HCT116 (cell line): ENCODE data around the gene DPP9. TPM values are rescaled to one million over a fixed set of nuclear protein-coding genes. Genes with fewer than 3 reads are reported as not detected.

Experiments used
- ATAC-seq: fragments of 200-7000 bp; cut with Tn5 transposase; 2 replicates; pipeline ENCODE4 v1.9.1; 2020; ENCODE audit warnings: mild to moderate bottlenecking, moderate library complexity
- BruUV-seq: library from RNA; stranded (reverse); fragments of 400-500 nt; replicated peaks from 2 replicates; lab custom pipeline; 2021; lab: Mats Ljungman, UMichigan
- CTCF ChIA-PET: fragments of 300-600 bp; sonication (Branson Sonifier 250); formaldehyde crosslinking; loops from one replicate; lab custom pipeline; 2021; ENCODE audit warnings: antibody characterized with exemption; lab: Charles Lee
- POLR2A ChIA-PET: fragments of 300-600, 350-600 bp; sonication (Branson Sonifier 250); formaldehyde crosslinking; loops from one replicate; lab custom pipeline; 2021; ENCODE audit warnings: antibody characterized with exemption; lab: Charles Lee
- RAD21 ChIA-PET, 2 experiments: fragments of 300-600 bp; sonication (Branson Sonifier 250); formaldehyde crosslinking; loops; one replicate each; lab custom pipeline; 2023; ENCODE audit warnings: low total read pairs in 2 of 2; ENCODE audit not compliant: uncharacterized antibody in 2 of 2, unreplicated experiment in 2 of 2, low non-redundant PET in 1 of 2; lab: Charles Lee
- DNase-seq: peaks from one replicate; pipeline ENCODE4 v3.0.0-alpha.2; 2010; ENCODE audit warnings: low read depth, low spot score
- H2AFZ ChIP-seq: fragments of 200-600 bp; shearing (Covaris generic), sonication (generic); 2 replicates; pipeline ENCODE4 v1.6.1; 2017; ENCODE audit warnings: low read depth, mixed run types, mixed read lengths, antibody characterized with exemption, low read length; ENCODE audit not compliant: poor library complexity, severe bottlenecking
- H3K27ac ChIP-seq: 2 replicates; pipeline ENCODE4 v1.5.1; 2012; ENCODE audit warnings: low read depth, low read length
- H3K27me3 ChIP-seq: fragments of 200-600 bp; sonication (generic); 2 replicates; pipeline ENCODE4 v1.6.1; 2016; ENCODE audit warnings: mixed run types, low read length, mixed read lengths; ENCODE audit not compliant: insufficient read depth
- H3K36me3 ChIP-seq, 2 experiments: fragments of 200-500 bp in 1 of 2; fragments of 200-600 bp in 1 of 2; sonication (Bioruptor generic) in 1 of 2; sonication (generic) in 1 of 2; 2 replicates each; pipeline versions ENCODE4 v1.5.1 to v1.6.1; 2014 to 2016; ENCODE audit warnings: low read length in 2 of 2, inconsistent platforms in 1 of 2, mixed read lengths in 1 of 2, mixed run types in 1 of 2; ENCODE audit not compliant: insufficient read depth in 2 of 2, control insufficient read depth in 1 of 2
- H3K4me1 ChIP-seq, 2 experiments: fragments of 200-600 bp in 1 of 2; sonication (generic) in 1 of 2; 2 replicates each; pipeline versions ENCODE4 v1.5.1 to v1.6.1; 2012 to 2017; ENCODE audit warnings: low read length in 2 of 2, inconsistent platforms in 1 of 2, mild to moderate bottlenecking in 1 of 2, mixed read lengths in 1 of 2, mixed run types in 1 of 2, moderate library complexity in 1 of 2; ENCODE audit not compliant: insufficient read depth in 2 of 2, control insufficient read depth in 1 of 2
- H3K4me2 ChIP-seq: fragments of 200-600 bp; sonication (generic); 2 replicates; pipeline ENCODE4 v1.6.1; 2017; ENCODE audit warnings: mixed run types, low read length, mixed read lengths
- H3K4me3 ChIP-seq, 2 experiments: fragments of 200-600 bp in 1 of 2; sonication (generic) in 1 of 2; replicated peaks in 1 of 2; 2 replicates each; pipeline ENCODE4 v1.5.1; 2011 to 2016; ENCODE audit warnings: low read length in 2 of 2, control low read depth in 1 of 2, low read depth in 1 of 2, mild to moderate bottlenecking in 1 of 2, mixed read lengths in 1 of 2, mixed run types in 1 of 2
- H3K79me2 ChIP-seq: fragments of 200-600 bp; sonication (generic); 2 replicates; pipeline ENCODE4 v1.6.1; 2017; ENCODE audit warnings: mild to moderate bottlenecking, mixed run types, low read length, moderate library complexity, mixed read lengths; ENCODE audit not compliant: insufficient read depth
- H3K9ac ChIP-seq: fragments of 200-600 bp; sonication (generic); 2 replicates; pipeline ENCODE4 v1.6.1; 2016; ENCODE audit warnings: low read length, mixed read lengths
- H3K9me2 ChIP-seq: fragments of 200-600 bp; sonication (generic), shearing (Covaris generic); 2 replicates; pipeline ENCODE4 v1.6.1; 2017; ENCODE audit warnings: mixed run types, mild to moderate bottlenecking, moderate library complexity; ENCODE audit not compliant: insufficient read depth
- H3K9me3 ChIP-seq, 2 experiments: fragments of 200-500 bp in 1 of 2; fragments of 200-600 bp in 1 of 2; sonication (Bioruptor generic) in 1 of 2; sonication (generic) in 1 of 2; 2 replicates each; pipeline ENCODE4 v1.6.1; 2014 to 2017; ENCODE audit warnings: low read length in 2 of 2, mixed read lengths in 2 of 2, inconsistent platforms in 1 of 2, low read depth in 1 of 2, mild to moderate bottlenecking in 1 of 2, mixed run types in 1 of 2, moderate library complexity in 1 of 2; ENCODE audit not compliant: control insufficient read depth in 1 of 2, insufficient read depth in 1 of 2
- H4K20me1 ChIP-seq: fragments of 200-600 bp; sonication (generic), shearing (Covaris generic); 2 replicates; pipeline ENCODE4 v1.6.1; 2017; ENCODE audit warnings: mixed run types, mild to moderate bottlenecking, moderate library complexity; ENCODE audit not compliant: insufficient read depth
- CEBPB ChIP-seq: IDR thresholded peaks from 2 replicates; pipeline ENCODE4 v1.6.1; 2012; ENCODE audit warnings: low read depth
- EGR1 ChIP-seq: IDR thresholded peaks from 2 replicates; pipeline ENCODE4 v1.6.1; 2012; ENCODE audit warnings: low read depth
- ELF1 ChIP-seq: IDR thresholded peaks from 2 replicates; pipeline ENCODE4 v1.6.1; 2012; ENCODE audit warnings: low read depth, borderline replicate concordance
- EZH2phosphoT487 ChIP-seq: fragments of 200-600 bp; IDR thresholded peaks from 2 replicates; pipeline ENCODE4 v1.6.1; 2018; ENCODE audit warnings: antibody characterized with exemption, borderline replicate concordance
- JUND ChIP-seq: IDR thresholded peaks from 2 replicates; pipeline ENCODE4 v1.6.1; 2012
- MAX ChIP-seq: IDR thresholded peaks from 2 replicates; pipeline ENCODE4 v1.6.1; 2012
- intact Hi-C: fragments of 100-400 bp; cut with micrococcal nuclease; formaldehyde crosslinking; loops from 2 replicates; pipeline ENCODE4 v1.10.0; 2022
- total RNA-seq: library from RNA; stranded (reverse); gene quantifications from one replicate; pipeline ENCODE4 v1.2.1, GENCODE V29; 2021; ENCODE audit not compliant: unreplicated experiment

The DPP9 gene
- total RNA-seq, 1 experiment from 2014 or later = 67.6 TPM

- ChIA-PET CTCF (no interaction called here), RAD21 (no interaction called here), POLR2A (no interaction called here)
- ATAC-seq (no peak), DNase-seq (no peak)
- H2AFZ ChIP-seq = no peak overlapping the region
- H3K4me3 ChIP-seq = no peak overlapping the region
- peaks cover 8 to 19% of the 10 kb centered on the region in 2 experiments for H3K4me1 ChIP-seq
- H3K27me3 ChIP-seq = no peaks in the 10 kb centered on the region
- no TSS peak for BruUV-seq
- peaks cover 9% of the 10 kb centered on the region; the same call in 1 of the 2 replicates for H3K79me2 ChIP-seq
- intact Hi-C loops = no loop called here
- H3K9ac ChIP-seq = no peak overlapping the region
- TF ChIP-seq JUND (no peak), MAX (no peak), CEBPB (no peak)
- H3K9me2 ChIP-seq = no peaks in the 10 kb centered on the region
- H3K9me3 ChIP-seq = no peaks in the 10 kb centered on the region
- no peaks in the 10 kb centered on the region for H4K20me1 ChIP-seq
- no peak overlapping the region for H3K27ac ChIP-seq
- H3K36me3 ChIP-seq = peaks cover 4 to 52% of the 10 kb centered on the region in 2 experiments
- H3K4me2 ChIP-seq = no peak overlapping the region
These were observed 30.6 kb downstream of the DPP9 start for GRCh38 chr19:4693078-4693350.

GRCh38 chr19:4692251-4693077 is 31.2 kb downstream of the DPP9 start:
- peaks cover 4 to 52% of the 10 kb centered on the region in 2 experiments for H3K36me3 ChIP-seq
- peaks cover 8 to 19% of the 10 kb centered on the region in 2 experiments for H3K4me1 ChIP-seq
- H4K20me1 ChIP-seq = no peaks in the 10 kb centered on the region
- no peak for ATAC-seq
- DNase-seq = no peak
- ChIA-PET CTCF (no interaction called here), RAD21 (no interaction called here)
- H3K79me2 ChIP-seq = peaks cover 9% of the 10 kb centered on the region; the same call in 1 of the 2 replicates
- no peaks in the 10 kb centered on the region for H3K9me3 ChIP-seq
- no peak overlapping the region for H3K4me3 ChIP-seq
- no peak overlapping the region for H3K27ac ChIP-seq
- H3K9ac ChIP-seq = no peak overlapping the region
- BruUV-seq = no TSS peak
- H3K27me3 ChIP-seq = no peaks in the 10 kb centered on the region
- no peaks in the 10 kb centered on the region for H3K9me2 ChIP-seq
- no peak for TF ChIP-seq CEBPB
- TF ChIP-seq EZH2phosphoT487 = no peak
- no peak for TF ChIP-seq EGR1
- no peak for TF ChIP-seq ELF1
- TF ChIP-seq, all 23 proteins: peak for 0
- POLR2A ChIA-PET = no interaction called here
- intact Hi-C loops = no loop called here
- Histone ChIP-seq H3K4me2 (no peak overlapping the region), H2AFZ (no peak overlapping the region)
